ENCODE data around the gene B4GALT2. TPM values are rescaled to one million over a fixed set of nuclear protein-coding genes. Genes with fewer than 3 reads are reported as not detected.

Gene B4GALT2
- total and polyA plus RNA-seq, 2 donors (not counting 3 experiments of a cell fraction or from before 2014, with no cell fraction given) = 80.0 to 103 TPM

DNA sequence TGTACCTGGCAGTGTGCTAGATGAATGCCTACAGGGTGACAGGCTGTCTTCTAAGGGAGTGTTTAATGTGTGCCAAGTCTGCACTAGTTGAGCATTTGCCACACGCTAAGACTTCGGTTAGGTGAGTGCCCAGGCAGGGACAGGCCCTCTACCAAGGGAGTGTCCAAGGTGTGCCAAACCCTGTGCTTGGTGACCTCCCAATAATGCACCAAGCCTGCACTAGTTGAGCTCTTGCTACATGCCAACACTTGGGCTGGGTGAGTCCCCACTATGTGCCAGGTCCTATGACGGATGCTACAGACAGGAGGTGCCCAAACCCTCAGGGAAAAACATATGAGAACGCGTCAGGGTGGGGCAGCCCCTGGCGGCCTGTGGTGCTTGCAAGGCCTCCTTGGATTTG, 41.5 kb downstream of the B4GALT2 start:
- FAIRE-seq (no peak), DNase-seq (ENCODE audit: low read depth, low spot score) (no peak)
- H3K9me3 ChIP-seq (replicated peaks; ENCODE audit: control insufficient read depth, insufficient read depth, low read length) = no peaks in the 10 kb centered on the region
- ChIA-PET CTCF (interaction anchor here (3.0 kb wide), 1 partner anchor 15 kb away, joined by 16 read pairs; no protein-coding TSS in a partner anchor), POLR2A (no interaction called here)
- intact Hi-C loops (cut with micrococcal nuclease) (no loop called here), dilution Hi-C loops (cut with MboI; ENCODE audit: extremely low pct_ligation_motif_present, low sequenced_read_pairs) (no loop called here)
- H3K79me2 ChIP-seq (ENCODE audit: control insufficient read depth, insufficient read depth, low read length) = no peaks in the 10 kb centered on the region
- H2AFZ ChIP-seq (ENCODE audit: low read depth, low read length) = no peak overlapping the region
- no peak overlapping the region for H3K27ac ChIP-seq (ENCODE audit: insufficient read depth, low read depth, low read length)
- H3K36me3 ChIP-seq (ENCODE audit: control insufficient read depth in 2 of 2, extremely low read depth in 1 of 2, insufficient read depth in 2 of 2, low read length in 2 of 2) = no peaks in the 10 kb centered on the region
- H3K4me1 ChIP-seq (ENCODE audit: control insufficient read depth, extremely low read depth, insufficient read depth, low read length) = no peaks in the 10 kb centered on the region
- no peak for TF ChIP-seq MYC (IDR thresholded peaks at IDR 0.05; ENCODE audit: low read depth, low read length)
- no peak for TF ChIP-seq POLR2AphosphoS5 (IDR thresholded peaks at IDR 0.05; ENCODE audit: insufficient read depth, low read depth, low read length)
- no peak for TF ChIP-seq FOS (IDR thresholded peaks at IDR 0.05; ENCODE audit: borderline replicate concordance, insufficient read depth, low read length)
- no peak for TF ChIP-seq CTCF (IDR thresholded peaks at IDR 0.05; ENCODE audit: extremely low read depth in 1 of 2, insufficient read depth in 1 of 2, low read depth in 1 of 2, low read length in 2 of 2)
- no peak for TF ChIP-seq EZH2 (IDR thresholded peaks at IDR 0.05; ENCODE audit: borderline replicate concordance, low read depth, low read length, severe bottlenecking)
- no peak for TF ChIP-seq GATA2 (IDR thresholded peaks at IDR 0.05; ENCODE audit: insufficient read depth, insufficient read length, low read depth, low read length)
- TF ChIP-seq MAX (IDR thresholded peaks at IDR 0.05; ENCODE audit: insufficient read depth, insufficient read length) = no peak
- TF ChIP-seq JUN (IDR thresholded peaks at IDR 0.05; ENCODE audit: borderline replicate concordance, insufficient read depth, insufficient read length, low read depth) = no peak
- TF ChIP-seq POLR2A (IDR thresholded peaks at IDR 0.05; ENCODE audit: low read depth, low read length) = no peak
- H3K9me1 ChIP-seq (replicated peaks; ENCODE audit: control insufficient read depth, extremely low read depth, insufficient read depth, low read length) = no peaks in the 10 kb centered on the region
- BruUV-seq (replicated peaks) = no TSS peak
- H3K4me2 ChIP-seq (ENCODE audit: insufficient read depth, low read length) = no peak overlapping the region
- H3K27me3 ChIP-seq (ENCODE audit: control insufficient read depth in 2 of 2, insufficient read depth in 2 of 2, low read length in 2 of 2) = no peaks in the 10 kb centered on the region
- no peaks in the 10 kb centered on the region for H4K20me1 ChIP-seq (replicated peaks; ENCODE audit: control insufficient read depth, extremely low read depth, insufficient read depth, low read length)
- no peak overlapping the region for H3K9ac ChIP-seq (replicated peaks; ENCODE audit: extremely low read depth, insufficient read depth, low read length)
- no peak overlapping the region for H3K4me3 ChIP-seq (replicated peaks in 1 of 3; ENCODE audit: insufficient read depth in 1 of 3, low read depth in 1 of 3, low read length in 3 of 3)

All from endothelial cell of umbilical vein (primary cell).